Activated naive CD4-positive, alpha-beta T cell (primary cell): Measurements from ENCODE around the gene ZNF664.

Source experiments
- DNase-seq, 4 experiments: peaks; one replicate each; lab custom pipeline; 2025; lab: John Stamatoyannopoulos, UW

The ZNF664 gene

DNA sequence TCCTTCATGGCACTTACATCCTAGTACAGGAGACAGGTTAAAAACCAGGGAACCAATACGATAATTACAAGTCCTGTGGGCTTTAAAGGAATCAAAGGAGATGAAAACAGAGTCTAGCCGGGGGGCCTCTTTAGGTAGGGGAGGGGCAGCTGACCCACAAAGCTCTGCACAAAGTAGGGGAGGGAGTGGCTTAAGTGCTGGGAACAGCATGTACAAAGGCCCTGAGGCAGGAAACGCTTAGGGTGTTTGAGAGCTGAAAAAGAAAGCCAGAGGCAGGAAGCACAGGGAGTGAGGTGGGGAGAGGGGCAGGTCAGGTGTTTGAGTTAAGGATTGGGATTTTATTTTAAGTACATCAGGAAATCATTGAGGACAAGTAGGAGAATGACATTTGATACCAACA is 37.7 kb downstream of the ZNF664 start:
- no peak for DNase-seq

GRCh38 chr12:124011435-124012115 is 38.6 kb downstream of the ZNF664 start:
- DNase-seq = no peak

DNA sequence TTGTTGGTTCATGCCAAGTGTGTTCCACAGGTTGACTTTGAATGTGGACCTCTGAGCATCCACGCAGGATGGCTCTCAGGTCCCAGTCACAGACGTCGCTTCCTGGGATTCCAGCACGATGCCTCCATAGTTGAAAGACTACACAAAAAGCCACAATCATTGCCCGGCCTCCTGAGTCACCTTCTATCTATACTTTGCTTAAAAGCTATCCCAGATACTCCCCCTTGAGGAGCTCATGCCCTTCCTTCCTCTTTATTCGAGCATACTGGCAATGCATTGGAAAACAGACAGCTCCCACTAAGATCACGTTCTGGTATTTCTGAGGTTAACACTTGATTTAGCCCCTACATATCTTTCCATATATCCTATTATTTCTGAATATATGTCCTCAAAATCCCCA is 40.1 kb downstream of the ZNF664 start:
- DNase-seq = no peak

DNA sequence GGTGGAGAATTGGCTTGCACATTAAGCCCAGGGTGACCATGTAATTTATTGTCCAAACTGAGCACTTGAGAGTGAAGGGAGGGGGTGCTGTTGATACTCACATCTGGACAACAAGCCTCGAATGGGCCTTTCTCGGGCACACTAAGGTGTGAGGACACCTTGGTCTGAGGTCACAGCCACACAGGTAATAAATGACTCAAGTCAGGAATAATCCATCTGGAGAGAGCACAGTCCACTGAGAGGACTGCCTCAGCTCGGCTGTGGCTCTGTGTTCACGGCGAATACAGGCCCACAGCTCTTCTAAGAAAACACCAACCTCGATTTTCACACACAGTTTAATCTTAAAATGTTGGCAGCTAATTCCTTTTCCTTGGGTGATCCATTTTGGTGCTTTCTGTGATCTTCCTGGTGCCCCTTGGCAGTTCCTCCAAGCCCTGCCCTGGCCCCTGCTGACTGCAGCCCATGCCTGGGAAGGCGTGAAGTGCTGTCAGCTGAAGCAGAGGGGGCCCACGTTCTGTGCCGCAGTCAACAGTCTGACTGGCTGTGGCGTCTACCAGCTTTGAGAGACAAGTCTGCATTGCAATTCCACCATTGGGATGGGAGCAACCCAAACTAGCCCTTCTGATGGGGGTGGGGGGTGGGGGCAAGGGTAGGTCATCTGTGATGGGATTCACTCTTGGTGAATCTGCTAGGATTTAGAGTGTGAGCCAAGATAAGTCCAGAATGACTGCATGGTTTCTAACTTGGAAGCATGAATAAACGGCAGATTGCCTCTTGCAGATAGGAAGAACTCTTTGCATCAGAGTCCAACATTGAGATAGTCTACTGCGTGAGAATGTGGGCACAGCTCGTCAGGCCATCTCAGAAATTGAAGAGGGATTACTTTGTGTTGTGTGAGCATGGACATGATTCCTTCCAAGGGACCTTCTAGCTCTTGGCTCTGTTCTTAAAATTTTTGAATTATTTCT is 42.8 kb downstream of the ZNF664 start:
- no peak for DNase-seq

DNA sequence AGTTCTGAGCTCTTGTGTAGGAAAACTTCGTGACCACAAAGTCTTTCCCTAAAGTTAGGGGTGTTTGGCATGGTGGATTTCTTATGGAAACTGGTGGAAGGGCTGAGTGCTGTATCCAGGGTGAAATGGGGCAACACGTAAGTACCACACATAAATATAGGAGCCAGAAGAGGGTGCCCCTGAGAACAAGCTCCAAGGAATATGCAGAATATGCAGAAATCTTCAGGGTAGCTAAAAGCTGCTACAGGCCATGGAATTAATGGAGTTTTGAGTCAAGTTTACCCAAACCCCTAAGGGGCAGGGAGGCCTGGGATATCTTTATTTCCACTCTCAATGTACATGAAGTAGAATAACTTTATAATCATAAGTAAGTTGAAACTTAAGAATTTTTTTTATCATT is 44.0 kb downstream of the ZNF664 start:
- no peak for DNase-seq

GRCh38 chr12:124018539-124018938 is 45.5 kb downstream of the ZNF664 start:
- DNase-seq = no peak

DNA sequence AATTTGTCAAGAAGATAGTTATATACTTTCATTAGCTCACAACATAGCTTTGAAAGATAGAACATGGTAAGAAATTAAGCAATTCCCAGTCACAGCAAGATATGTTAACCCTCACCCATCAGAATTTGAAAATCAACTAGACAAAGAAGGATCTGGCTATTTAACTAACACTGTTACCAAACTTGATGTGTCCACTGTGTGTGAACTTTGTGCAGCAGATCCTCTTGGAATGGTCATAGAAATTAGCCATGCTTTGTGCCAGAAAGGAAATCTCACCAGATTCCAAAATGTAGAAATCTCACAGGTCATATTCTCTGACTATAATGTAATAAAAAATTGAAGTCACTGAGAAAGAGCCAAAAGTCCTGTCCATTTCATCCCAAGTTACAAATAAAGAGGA is 46.1 kb downstream of the ZNF664 start:
- DNase-seq = no peak

DNA sequence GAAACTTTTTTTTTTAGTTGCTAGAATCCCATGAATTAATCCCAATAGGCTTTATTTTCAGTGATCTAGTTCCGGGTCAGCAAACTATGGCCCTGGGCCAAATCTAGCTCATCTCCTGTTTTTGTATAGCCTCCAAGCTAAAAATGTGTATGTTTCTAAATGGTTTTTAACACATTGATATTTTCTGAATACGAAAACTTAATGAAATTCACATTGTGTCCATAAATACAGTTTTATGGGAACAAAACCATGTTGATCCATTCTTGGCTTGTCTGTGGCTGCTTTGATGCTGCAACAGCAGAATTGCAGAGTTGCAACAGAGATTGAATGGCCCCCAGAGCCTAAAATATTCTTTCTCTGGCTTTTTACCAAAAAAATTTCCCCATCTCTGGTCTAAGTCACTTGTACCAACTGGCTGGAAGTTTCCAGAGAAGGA is 47.5 kb downstream of the ZNF664 start:
- DNase-seq = no peak

- no peak for DNase-seq
These were observed 48.0 kb downstream of the ZNF664 start for GRCh38 chr12:124021007-124021406.

DNA sequence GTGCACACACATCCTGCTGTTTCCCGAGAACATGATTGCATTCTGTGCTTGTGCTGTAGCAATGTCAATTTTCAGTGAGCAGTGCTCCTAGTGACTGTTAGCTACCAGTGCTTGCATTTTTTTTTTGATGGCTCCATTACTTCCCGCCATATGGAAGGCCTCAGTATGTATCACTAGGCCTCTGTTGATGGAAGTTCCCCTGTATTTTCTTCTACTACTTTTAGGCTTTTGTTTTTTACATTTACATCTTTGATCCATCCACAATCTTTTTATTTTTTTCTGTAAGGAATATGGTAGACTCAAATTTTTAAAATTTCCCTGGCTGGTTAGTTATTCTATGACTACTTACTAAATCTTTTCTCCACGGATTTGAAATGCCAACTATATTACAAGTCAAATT is 49.1 kb downstream of the ZNF664 start:
- no peak for DNase-seq

DNA sequence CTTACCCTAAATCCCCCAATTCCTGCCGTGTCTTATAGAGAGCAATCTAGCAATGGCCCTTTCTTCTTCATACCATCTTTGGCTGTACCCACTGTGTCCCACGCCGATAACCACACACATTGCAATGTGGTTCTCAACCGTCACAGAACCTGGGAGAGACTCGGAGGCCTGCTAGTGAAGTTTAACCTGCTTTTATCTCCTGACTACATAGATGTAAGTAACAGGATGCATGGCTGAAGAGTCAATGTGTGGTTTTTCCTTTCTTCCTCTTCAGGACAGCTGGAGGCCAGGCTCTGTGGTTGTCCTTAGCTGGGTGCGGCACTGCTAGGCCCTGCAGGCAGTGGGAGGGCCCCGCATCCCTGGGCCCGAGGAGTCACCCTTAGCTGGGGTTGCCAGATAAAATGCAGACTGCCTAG is 51.3 kb downstream of the ZNF664 start:
- no peak for DNase-seq

DNA sequence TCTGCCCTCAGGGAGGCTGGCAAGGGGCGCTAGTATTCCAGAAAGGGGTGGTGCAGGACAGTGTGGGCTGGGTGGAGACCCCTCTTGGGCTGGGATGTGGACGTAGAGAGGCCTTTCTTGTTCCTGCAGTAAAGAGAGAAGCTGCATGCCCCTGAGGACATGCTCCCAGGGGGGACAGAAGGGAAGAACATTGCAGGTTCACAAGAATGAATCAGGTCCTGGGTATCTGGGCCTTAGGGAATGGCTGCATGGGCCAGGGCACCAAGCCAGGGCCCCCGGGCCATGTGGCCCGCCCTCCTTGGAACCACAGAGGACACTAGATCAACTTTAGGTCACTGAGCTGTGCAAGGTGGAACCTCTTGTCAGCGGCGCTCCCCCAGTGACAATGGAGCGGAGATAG is 51.8 kb downstream of the ZNF664 start:
- DNase-seq = no peak

DNA sequence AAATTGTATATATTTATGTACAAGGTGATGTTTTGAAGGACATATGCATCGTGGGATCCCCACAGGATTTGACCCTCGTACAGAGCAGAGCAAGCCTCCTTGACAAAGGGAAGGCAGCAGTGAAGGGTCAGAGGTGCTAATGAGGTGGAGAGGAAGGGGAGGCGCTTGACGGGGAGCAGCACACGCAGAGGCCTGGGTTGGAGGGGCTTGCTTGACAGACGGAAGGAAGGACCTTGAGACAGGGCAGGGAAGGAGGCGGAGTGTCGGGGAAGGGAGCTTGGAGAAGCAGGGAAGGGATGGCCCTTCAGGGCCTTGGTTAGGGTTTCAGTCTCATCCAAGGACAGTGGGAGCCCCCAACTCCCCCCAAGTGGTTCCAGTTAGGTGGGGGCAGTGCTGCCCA is 52.6 kb downstream of the ZNF664 start:
- DNase-seq = no peak

- DNase-seq = no peak
These were observed 54.0 kb downstream of the ZNF664 start for GRCh38 chr12:124026755-124027745.

DNA sequence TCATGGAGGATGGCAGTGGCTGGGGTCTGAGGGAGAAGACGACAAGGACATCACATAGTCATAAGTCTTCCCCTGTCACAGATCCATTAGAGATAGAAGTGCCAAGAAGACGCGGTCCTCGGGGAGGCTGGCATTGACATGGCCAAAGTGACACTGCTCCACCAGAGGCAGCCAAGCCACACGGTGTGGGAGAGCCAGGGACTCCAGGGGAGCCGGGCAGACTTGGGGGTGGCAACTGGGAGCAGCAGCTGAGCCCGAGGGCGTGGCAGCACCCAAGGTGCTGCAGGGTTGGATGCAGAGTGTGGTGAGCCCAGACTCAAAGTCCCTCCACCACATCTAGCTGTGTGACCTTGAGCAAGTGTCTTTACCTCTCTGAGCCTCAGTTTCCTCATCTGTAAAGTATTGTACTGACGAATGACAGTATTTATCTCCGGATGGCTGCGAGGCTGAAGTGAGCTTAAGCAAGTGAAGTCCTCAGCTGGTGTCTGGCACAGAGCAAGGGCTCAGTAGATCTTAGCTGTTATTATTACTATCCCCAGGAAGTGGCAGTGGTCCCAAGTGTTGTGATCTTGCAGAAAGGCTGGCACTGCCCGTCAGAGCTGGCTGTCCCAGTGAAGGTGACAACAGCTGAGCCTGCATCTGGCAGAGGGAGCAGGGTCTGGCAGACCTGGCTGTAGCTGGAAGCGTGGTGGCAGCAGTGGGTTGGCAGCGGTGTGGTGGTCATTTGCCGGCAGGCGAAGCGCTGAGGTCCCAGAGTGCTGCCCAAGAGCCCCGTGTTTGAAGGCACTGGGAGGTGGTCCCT is 54.9 kb downstream of the ZNF664 start:
- DNase-seq = no peak

DNA sequence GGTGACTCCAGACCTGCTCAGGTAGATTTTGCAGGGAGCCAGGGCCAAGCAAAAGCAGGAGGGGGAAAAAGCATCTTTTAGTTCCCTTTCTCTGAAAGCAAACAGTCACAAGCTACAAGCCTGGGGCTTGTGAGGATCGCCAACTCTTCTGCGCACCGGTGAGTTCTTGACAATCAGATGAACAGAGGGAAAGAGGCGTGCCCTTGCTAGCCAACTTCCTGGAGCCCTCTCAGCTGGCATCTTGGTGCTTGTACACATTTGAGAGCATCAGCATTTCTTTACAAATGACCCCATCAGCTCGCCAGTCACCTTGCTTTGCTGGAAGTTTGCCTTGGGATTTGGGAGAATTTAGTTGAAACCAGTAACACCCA is 55.5 kb downstream of the ZNF664 start:
- DNase-seq = no peak

GRCh38 chr12:124030008-124030407 is 57.0 kb downstream of the ZNF664 start:
- no peak for DNase-seq

DNA sequence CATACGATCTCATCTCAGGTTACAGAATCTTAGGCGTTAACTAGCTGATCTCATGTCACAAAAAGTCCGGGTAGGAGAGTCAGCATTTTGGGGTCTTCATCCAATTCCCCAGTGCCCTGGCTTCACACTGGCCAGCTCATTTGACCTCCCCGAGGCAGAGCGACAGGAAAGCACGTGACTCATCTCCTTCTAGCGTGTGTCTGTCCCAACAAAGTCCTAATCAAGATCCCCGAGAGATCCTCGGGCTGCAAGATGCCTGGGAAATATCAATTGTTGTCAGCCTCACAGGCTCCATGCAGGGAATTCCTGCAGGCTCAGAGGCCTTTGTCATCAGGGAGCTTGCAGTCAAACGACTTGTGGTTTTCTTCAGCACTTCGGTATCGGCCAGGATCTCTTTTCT is 57.5 kb downstream of the ZNF664 start:
- DNase-seq = no peak

GRCh38 chr12:124031058-124031457 is 58.0 kb downstream of the ZNF664 start:
- DNase-seq = no peak

DNA sequence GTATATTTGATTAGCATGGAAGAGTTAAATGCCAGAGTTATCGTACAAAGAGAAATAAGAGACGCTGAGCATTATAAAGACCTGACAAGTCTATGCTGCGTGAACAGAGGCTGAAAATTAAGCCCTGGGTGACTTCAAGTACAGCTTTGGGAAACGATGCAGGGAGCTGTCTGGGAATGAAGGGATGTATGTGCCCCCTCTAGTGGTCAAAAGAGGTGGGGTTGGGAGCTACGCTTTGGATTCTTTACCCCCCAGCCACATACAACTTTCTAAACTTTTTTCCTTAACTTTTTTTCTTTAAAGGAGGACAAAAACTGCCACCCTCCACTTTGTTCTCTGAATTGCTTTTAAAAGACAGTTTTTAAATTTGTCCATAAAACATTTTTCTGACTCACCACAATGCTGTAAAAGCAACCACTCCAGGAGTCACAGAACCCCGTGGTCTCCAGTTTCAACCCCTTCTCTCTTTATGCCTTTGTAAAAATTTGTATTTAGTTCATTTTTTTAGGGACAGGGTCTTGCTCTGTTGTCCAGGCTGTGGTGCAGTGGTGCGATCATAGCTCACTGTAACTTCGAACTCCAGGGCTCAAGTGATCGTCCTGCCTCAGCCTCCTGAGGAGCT is 59.4 kb downstream of the ZNF664 start:
- DNase-seq = no peak

DNA sequence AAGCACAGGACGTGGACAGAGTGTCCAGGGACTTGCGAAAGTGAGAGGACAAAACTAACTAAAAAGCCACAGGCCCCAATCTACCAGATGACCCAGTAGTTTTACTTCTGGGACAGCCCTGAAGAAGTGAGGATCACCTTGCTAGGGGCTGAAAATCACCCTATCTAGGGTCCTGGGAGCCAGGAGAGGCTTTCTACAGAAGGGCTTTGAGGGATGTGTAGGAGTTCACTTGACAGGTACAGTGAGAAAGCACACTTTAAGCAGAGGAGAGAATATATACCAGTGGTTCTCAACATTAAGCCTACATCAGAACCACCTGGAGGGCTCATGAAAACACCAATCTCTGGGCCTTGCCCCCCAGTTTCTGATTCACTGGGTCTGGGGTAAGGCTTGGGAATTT is 60.8 kb downstream of the ZNF664 start:
- DNase-seq = no peak
